Measurements from ENCODE around the gene SAMD13. TPM values are rescaled to one million over a fixed set of nuclear protein-coding genes. Genes with fewer than 3 reads are reported as not detected.

Gene SAMD13
- total and polyA plus RNA-seq, 9 donors, result 0.24 to 2.9 (median 0.63) TPM; not detected in 2

DNA sequence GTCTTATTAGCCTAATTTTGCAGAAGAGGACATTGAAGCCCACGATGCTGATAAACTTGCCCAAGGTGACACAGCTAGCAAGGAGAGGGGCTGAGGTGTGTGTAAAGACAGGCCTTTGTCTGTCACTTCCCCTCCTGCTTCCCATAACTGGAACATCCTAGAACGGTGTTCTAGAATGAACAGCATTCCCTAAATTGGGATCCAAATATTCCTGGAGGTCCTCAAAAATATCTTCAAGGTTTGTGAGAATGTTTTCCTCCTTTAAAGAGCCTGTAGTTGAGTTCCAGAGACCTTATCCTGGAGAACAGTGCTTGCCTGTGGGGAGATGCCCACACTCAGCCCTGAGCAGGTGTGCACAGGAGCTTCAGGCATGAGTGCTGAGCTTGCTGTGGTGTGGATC is 41.5 kb upstream of the SAMD13 start:
- Histone ChIP-seq H3K9me3 (no peaks in the 10 kb centered on the region), H3K4me1 (ENCODE audit: insufficient read depth) (no peaks in the 10 kb centered on the region), H3K27me3 (no peaks in the 10 kb centered on the region), H3K4me3 (no peak overlapping the region), H3K27ac (no peak overlapping the region), H3K36me3 (no peaks in the 10 kb centered on the region)
- 86 to 98% (median 88%) methylated on average over 2 of the region's 2 CpGs for WGBS, 3 donors
- no peak for DNase-seq
- intact Hi-C loops (cut with DNase I), result no loop called here
- TF ChIP-seq EP300 (IDR thresholded peaks at IDR 0.05) (no peak), POLR2A (IDR thresholded peaks at IDR 0.05) (no peak)
- TF ChIP-seq, protein P1, sequence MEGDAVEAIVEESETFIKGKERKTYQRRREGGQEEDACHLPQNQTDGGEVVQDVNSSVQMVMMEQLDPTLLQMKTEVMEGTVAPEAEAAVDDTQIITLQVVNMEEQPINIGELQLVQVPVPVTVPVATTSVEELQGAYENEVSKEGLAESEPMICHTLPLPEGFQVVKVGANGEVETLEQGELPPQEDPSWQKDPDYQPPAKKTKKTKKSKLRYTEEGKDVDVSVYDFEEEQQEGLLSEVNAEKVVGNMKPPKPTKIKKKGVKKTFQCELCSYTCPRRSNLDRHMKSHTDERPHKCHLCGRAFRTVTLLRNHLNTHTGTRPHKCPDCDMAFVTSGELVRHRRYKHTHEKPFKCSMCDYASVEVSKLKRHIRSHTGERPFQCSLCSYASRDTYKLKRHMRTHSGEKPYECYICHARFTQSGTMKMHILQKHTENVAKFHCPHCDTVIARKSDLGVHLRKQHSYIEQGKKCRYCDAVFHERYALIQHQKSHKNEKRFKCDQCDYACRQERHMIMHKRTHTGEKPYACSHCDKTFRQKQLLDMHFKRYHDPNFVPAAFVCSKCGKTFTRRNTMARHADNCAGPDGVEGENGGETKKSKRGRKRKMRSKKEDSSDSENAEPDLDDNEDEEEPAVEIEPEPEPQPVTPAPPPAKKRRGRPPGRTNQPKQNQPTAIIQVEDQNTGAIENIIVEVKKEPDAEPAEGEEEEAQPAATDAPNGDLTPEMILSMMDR (IDR thresholded peaks at IDR 0.05), result no peak

- TF ChIP-seq, protein P1 (IDR thresholded peaks at IDR 0.05), result no peak
- TF ChIP-seq POLR2A (IDR thresholded peaks at IDR 0.05), result no peak
- H3K4me1 ChIP-seq (ENCODE audit: insufficient read depth), result no peaks in the 10 kb centered on the region
- no peak overlapping the region for H3K27ac ChIP-seq
- no peaks in the 10 kb centered on the region for H3K9me3 ChIP-seq
- no peak for DNase-seq
- H3K27me3 ChIP-seq, result no peaks in the 10 kb centered on the region
- no peaks in the 10 kb centered on the region for H3K36me3 ChIP-seq
- 38 to 47% (median 43%) methylated on average over 3 of the region's 3 CpGs for WGBS, 3 donors
- H3K4me3 ChIP-seq, result no peak overlapping the region
- intact Hi-C loops (cut with DNase I), result no loop called here
Observed at GRCh38 chr1:84260852-84261518, 40.5 kb upstream of the SAMD13 start.

DNA sequence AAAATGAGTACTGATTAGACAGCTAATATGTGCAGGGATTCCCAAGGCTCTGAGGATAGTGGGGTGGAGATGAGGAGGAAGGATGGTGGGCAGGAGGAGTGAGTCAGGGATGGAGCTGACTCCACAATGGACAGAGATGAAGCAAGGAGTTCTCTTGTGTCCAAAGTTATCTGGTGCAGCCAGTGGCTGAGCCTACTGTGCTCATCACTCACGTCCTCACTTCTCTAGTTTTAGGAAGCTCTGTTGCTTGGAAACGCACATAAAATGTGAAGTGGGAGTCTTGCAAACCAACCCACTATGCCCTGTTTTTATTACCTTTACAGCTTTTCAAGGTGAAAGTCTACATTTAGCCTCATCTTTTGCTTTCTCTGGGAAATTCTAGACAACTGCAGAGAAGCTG is 36.5 kb upstream of the SAMD13 start:
- Histone ChIP-seq H3K9me3 (no peaks in the 10 kb centered on the region), H3K4me1 (ENCODE audit: insufficient read depth) (no peaks in the 10 kb centered on the region), H3K27ac (no peak overlapping the region), H3K4me3 (no peak overlapping the region), H3K27me3 (no peaks in the 10 kb centered on the region), H3K36me3 (no peaks in the 10 kb centered on the region)
- DNase-seq, result no peak
- intact Hi-C loops (cut with DNase I), result no loop called here
- TF ChIP-seq POLR2A (IDR thresholded peaks at IDR 0.05) (no peak), EP300 (IDR thresholded peaks at IDR 0.05) (no peak)
- TF ChIP-seq, protein P1 (IDR thresholded peaks at IDR 0.05), result no peak
- 47 to 56% (median 50%) methylated on average over 2 of the region's 2 CpGs for WGBS, 3 donors

- DNase-seq, result no peak
- no peaks in the 10 kb centered on the region for H3K9me3 ChIP-seq
- no peaks in the 10 kb centered on the region for H3K4me1 ChIP-seq (ENCODE audit: insufficient read depth)
- H3K27ac ChIP-seq, result no peak overlapping the region
- WGBS, 3 donors, result 85 to 93% (median 88%) methylated on average over 3 of the region's 3 CpGs
- TF ChIP-seq EP300 (IDR thresholded peaks at IDR 0.05) (no peak), POLR2A (IDR thresholded peaks at IDR 0.05) (no peak)
- TF ChIP-seq, protein P1 (IDR thresholded peaks at IDR 0.05), result no peak
- H3K36me3 ChIP-seq, result no peaks in the 10 kb centered on the region
- no peaks in the 10 kb centered on the region for H3K27me3 ChIP-seq
- H3K4me3 ChIP-seq, result no peak overlapping the region
- intact Hi-C loops (cut with DNase I), result no loop called here
Observed at GRCh38 chr1:84265867-84266266, 35.6 kb upstream of the SAMD13 start.
